Osteoblast (primary cell): ENCODE data around the gene EN2. TPM values are rescaled to one million over a fixed set of nuclear protein-coding genes. Genes with fewer than 3 reads are reported as not detected.

Experiments used
- DNase-seq: peaks from one replicate; pipeline ENCODE4 v3.0.0; 2011; ENCODE audit warnings: low spot score, mixed read lengths; ENCODE audit not compliant: insufficient read length; ENCODE audit errors: missing footprints
- H2AFZ ChIP-seq: 2 replicates; pipeline ENCODE4 v1.6.0; 2011; ENCODE audit warnings: mild to moderate bottlenecking, low read length
- H3K27ac ChIP-seq: 2 replicates; pipeline ENCODE4 v1.5.1; 2011; ENCODE audit warnings: mild to moderate bottlenecking, low read depth, low read length, moderate library complexity
- H3K27me3 ChIP-seq: 2 replicates; pipeline ENCODE4 v1.6.0; 2012; ENCODE audit warnings: mild to moderate bottlenecking, control low read depth, inconsistent platforms, low read length, moderate library complexity; ENCODE audit not compliant: insufficient read depth
- H3K36me3 ChIP-seq: 2 replicates; pipeline ENCODE4 v1.5.1; 2011; ENCODE audit warnings: mild to moderate bottlenecking, low read length, control low read depth, moderate library complexity; ENCODE audit not compliant: insufficient read depth
- H3K4me1 ChIP-seq: 2 replicates; pipeline ENCODE4 v1.5.1; 2011; ENCODE audit warnings: mild to moderate bottlenecking, low read length, control low read depth, moderate library complexity; ENCODE audit not compliant: insufficient read depth
- H3K4me2 ChIP-seq: 2 replicates; pipeline ENCODE4 v1.6.0; 2011; ENCODE audit warnings: mild to moderate bottlenecking, low read length; ENCODE audit not compliant: insufficient read depth
- H3K4me3 ChIP-seq: fragments of 200-600 bp; sonication (generic); 3 replicates; pipeline ENCODE4 v1.5.1; 2012; ENCODE audit warnings: mild to moderate bottlenecking, low read length, inconsistent platforms; ENCODE audit not compliant: insufficient read depth
- H3K79me2 ChIP-seq: 2 replicates; pipeline ENCODE4 v1.6.0; 2012; ENCODE audit warnings: mild to moderate bottlenecking, low read length, control low read depth, inconsistent platforms; ENCODE audit not compliant: insufficient read depth
- H3K9me3 ChIP-seq: 2 replicates; pipeline ENCODE4 v1.5.1; 2011; ENCODE audit warnings: low read depth, low read length, control low read depth
- H4K20me1 ChIP-seq: 2 replicates; pipeline ENCODE4 v1.6.0; 2012; ENCODE audit warnings: mild to moderate bottlenecking, low read length, control low read depth; ENCODE audit not compliant: insufficient read depth
- total RNA-seq: library from RNA; depleted of rRNA; stranded (reverse); fragments of >200 nt; gene quantifications from 2 replicates; pipeline ENCODE4 v1.2.3, GENCODE V29; 2012
- TF ChIP-seq, protein P1 (sequence below): IDR thresholded peaks from 2 replicates; pipeline ENCODE4 v1.5.1; 2011; ENCODE audit warnings: mild to moderate bottlenecking, low read depth, low read length, moderate library complexity; ENCODE audit errors: extremely low read depth

The EN2 gene
- total RNA-seq, 1 donor = under 0.01 TPM

DNA sequence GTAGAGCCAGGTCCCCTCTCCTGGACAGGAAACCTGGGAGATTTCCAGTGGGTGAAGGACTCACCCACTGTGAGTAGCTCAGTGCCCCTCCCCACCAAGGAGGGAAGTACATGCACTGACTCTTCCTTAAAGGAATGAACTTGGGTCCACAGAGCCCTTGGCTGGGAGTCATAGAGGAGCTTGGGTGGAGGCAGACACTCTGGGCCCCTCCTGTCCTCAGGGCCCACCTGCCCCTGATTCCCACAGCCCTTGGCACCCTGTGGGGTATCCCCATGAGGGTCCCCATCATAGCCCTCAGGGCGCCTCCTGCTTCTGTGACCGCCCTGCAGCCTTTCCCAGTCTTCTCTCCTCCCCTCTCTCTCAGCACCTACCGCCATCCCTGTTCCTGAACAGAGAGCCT lies 3.7 kb downstream of the EN2 start:
- Histone ChIP-seq H3K4me1 (peaks cover 5% of the 10 kb centered on the region), H3K27me3 (peaks cover 94% of the 10 kb centered on the region), H3K4me3 (no peak overlapping the region), H3K79me2 (no peaks in the 10 kb centered on the region), H4K20me1 (no peaks in the 10 kb centered on the region), H3K36me3 (no peaks in the 10 kb centered on the region), H2AFZ (no peak overlapping the region), H3K4me2 (no peak overlapping the region), H3K9me3 (no peaks in the 10 kb centered on the region), H3K27ac (no peak overlapping the region)
- DNase-seq = no peak
- TF ChIP-seq, protein P1, sequence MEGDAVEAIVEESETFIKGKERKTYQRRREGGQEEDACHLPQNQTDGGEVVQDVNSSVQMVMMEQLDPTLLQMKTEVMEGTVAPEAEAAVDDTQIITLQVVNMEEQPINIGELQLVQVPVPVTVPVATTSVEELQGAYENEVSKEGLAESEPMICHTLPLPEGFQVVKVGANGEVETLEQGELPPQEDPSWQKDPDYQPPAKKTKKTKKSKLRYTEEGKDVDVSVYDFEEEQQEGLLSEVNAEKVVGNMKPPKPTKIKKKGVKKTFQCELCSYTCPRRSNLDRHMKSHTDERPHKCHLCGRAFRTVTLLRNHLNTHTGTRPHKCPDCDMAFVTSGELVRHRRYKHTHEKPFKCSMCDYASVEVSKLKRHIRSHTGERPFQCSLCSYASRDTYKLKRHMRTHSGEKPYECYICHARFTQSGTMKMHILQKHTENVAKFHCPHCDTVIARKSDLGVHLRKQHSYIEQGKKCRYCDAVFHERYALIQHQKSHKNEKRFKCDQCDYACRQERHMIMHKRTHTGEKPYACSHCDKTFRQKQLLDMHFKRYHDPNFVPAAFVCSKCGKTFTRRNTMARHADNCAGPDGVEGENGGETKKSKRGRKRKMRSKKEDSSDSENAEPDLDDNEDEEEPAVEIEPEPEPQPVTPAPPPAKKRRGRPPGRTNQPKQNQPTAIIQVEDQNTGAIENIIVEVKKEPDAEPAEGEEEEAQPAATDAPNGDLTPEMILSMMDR = no peak

DNA sequence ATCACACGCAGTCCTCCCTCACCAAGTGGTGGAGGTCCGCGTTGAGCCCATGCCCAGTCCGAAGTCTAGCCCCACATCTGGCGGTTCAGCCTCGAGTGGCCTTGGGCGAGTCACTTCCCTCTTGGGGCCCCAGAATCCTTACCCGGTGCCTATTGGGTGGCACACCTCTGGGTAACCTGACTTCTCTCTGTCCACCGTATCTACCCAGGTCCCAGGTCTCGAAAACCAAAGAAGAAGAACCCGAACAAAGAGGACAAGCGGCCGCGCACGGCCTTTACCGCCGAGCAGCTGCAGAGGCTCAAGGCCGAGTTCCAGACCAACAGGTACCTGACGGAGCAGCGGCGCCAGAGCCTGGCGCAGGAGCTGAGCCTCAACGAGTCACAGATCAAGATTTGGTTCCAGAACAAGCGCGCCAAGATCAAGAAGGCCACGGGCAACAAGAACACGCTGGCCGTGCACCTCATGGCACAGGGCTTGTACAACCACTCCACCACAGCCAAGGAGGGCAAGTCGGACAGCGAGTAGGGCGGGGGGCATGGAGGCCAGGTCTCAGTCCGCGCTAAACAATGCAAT lies 4.3 kb downstream of the EN2 start:
- Histone ChIP-seq H2AFZ (no peak overlapping the region), H3K27me3 (peaks cover 94% of the 10 kb centered on the region), H3K4me1 (no peaks in the 10 kb centered on the region), H3K36me3 (no peaks in the 10 kb centered on the region), H3K79me2 (no peaks in the 10 kb centered on the region), H3K4me3 (no peak overlapping the region), H3K27ac (no peak overlapping the region), H3K9me3 (no peaks in the 10 kb centered on the region), H3K4me2 (no peak overlapping the region), H4K20me1 (no peaks in the 10 kb centered on the region)
- TF ChIP-seq, protein P1 = no peak
- peak; percentile 80 for DNase-seq

DNA sequence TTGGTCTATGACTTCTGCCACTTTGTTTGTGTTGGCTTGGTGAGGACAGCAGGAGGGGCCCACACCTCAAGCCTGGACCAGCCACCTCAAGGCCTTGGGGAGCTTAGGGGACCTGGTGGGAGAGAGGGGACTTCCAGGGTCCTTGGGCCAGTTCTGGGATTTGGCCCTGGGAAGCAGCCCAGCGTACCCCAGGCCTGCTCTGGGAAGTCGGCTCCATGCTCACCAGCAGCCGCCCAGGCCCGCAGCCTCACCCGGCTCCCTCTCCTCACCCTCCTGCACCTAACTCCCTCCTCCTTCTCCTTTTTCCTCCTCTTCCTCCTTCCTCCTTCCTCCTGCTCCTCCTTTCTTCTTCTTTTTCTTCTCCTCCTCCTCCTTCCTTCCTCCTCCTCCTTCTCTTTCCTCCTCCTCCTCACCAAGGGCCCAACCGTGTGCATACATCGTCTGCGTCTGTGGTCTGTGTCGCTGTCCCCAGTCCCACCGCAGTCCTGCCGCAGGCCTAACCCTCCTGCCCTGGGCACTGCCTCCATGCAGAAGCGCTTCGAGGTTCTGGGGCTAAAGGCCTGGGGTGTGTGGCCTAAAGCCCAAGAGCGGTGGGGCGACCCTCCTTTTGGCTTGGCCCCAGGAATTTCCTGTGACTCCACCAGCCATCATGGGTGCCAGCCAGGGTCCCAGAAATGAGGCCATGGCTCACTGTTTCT lies 5.3 kb downstream of the EN2 start:
- H3K79me2 ChIP-seq = no peaks in the 10 kb centered on the region
- H3K4me1 ChIP-seq = no peaks in the 10 kb centered on the region
- no peaks in the 10 kb centered on the region for H3K36me3 ChIP-seq
- TF ChIP-seq, protein P1 = no peak
- no peaks in the 10 kb centered on the region for H4K20me1 ChIP-seq
- no peak overlapping the region for H3K4me2 ChIP-seq
- H2AFZ ChIP-seq = no peak overlapping the region
- no peaks in the 10 kb centered on the region for H3K9me3 ChIP-seq
- H3K27me3 ChIP-seq = peaks cover 98% of the 10 kb centered on the region
- no peak overlapping the region for H3K4me3 ChIP-seq
- H3K27ac ChIP-seq = no peak overlapping the region
- DNase-seq = peak; percentile 77

DNA sequence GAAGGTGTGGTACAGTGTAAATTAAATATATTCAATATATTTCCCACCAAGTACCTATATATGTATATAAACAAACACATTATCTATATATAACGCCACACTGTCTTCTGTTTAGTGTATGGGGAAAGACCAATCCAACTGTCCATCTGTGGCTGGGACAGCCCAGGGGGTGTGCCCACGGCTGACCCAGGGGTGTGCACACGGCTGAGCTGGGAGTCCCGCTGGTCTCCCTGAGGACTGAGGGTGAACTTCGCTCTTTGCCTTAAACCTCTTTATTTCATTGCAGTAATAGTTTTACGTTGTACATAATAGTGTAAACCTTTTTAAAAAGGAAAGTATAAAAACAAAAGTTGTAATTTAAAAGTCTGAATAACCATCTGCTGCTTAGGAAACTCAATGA lies 6.3 kb downstream of the EN2 start:
- Histone ChIP-seq H3K9me3 (no peaks in the 10 kb centered on the region), H2AFZ (no peak overlapping the region), H3K36me3 (no peaks in the 10 kb centered on the region), H3K27ac (no peak overlapping the region), H3K4me2 (no peak overlapping the region), H3K79me2 (no peaks in the 10 kb centered on the region), H3K27me3 (peaks cover 99% of the 10 kb centered on the region), H4K20me1 (no peaks in the 10 kb centered on the region), H3K4me3 (no peak overlapping the region), H3K4me1 (no peaks in the 10 kb centered on the region)
- TF ChIP-seq, protein P1 = no peak
- peak; percentile 82 for DNase-seq
